ENCODE measurements around the gene DPP7.
"Not testable (repeated sequence)": the region's sequence is repeated elsewhere in the genome, so short reads cannot be mapped to it uniquely, and the experiment has no call there.

DPP7 gene

GRCh38 chr9:137136261-137136880 lies 21.8 kb upstream of the DPP7 start:
- intact Hi-C loops (cut with DNase I), result no loop called here
- DNase-seq, result no peak

GRCh38 chr9:137135154-137135553 lies 20.6 kb upstream of the DPP7 start:
- DNase-seq; intact Hi-C loops (cut with DNase I): not testable (repeated sequence)

- DNase-seq, result no peak
- intact Hi-C loops (cut with DNase I), result no loop called here
Observed at GRCh38 chr9:137134191-137134590, 19.7 kb upstream of the DPP7 start.

- no peak for DNase-seq
- intact Hi-C loops (cut with DNase I), result no loop called here
Observed at GRCh38 chr9:137130176-137130755, 15.7 kb upstream of the DPP7 start.

- peak; percentile 69 to 94 (median 88) for DNase-seq
- intact Hi-C loops (cut with DNase I), result loop anchor here (10.0 kb wide), 1 partner anchor 55 kb away; the partner anchor contains the start of genes ANAPC2 and SSNA1
Observed at GRCh38 chr9:137129456-137130175, 15.1 kb upstream of the DPP7 start.

GRCh38 chr9:137128862-137129455 lies 14.4 kb upstream of the DPP7 start:
- no peak for DNase-seq
- intact Hi-C loops (cut with DNase I), result loop anchor here (10.0 kb wide), 1 partner anchor 56 kb away; the partner anchor contains the start of genes ANAPC2 and SSNA1

GRCh38 chr9:137128158-137128861 lies 13.8 kb upstream of the DPP7 start:
- DNase-seq, result no peak
- intact Hi-C loops (cut with DNase I), result loop anchor here (10.0 kb wide), 1 partner anchor 56 kb away; the partner anchor contains the start of genes ANAPC2 and SSNA1

GRCh38 chr9:137127301-137128157 lies 13.0 kb upstream of the DPP7 start:
- intact Hi-C loops (cut with DNase I), result loop anchor here (10.0 kb wide), 1 partner anchor 57 kb away; the partner anchor contains the start of genes ANAPC2 and SSNA1
- DNase-seq, result no peak

- intact Hi-C loops (cut with DNase I), result loop anchor here (10.0 kb wide), 1 partner anchor 58 kb away; the partner anchor contains the start of genes ANAPC2 and SSNA1
- DNase-seq, result no peak
Observed at GRCh38 chr9:137126786-137127185, 12.3 kb upstream of the DPP7 start.

- DNase-seq, result not testable (repeated sequence)
- intact Hi-C loops (cut with DNase I), result loop anchor here (10.0 kb wide), 1 partner anchor 61 kb away; the partner anchor contains the start of genes ANAPC2 and SSNA1
Observed at GRCh38 chr9:137123952-137124462, 9.5 kb upstream of the DPP7 start.

GRCh38 chr9:137123468-137123837 lies 8.9 kb upstream of the DPP7 start:
- DNase-seq, result no peak
- intact Hi-C loops (cut with DNase I), result loop anchor here (10.0 kb wide), 1 partner anchor 61 kb away; the partner anchor contains the start of genes ANAPC2 and SSNA1

- DNase-seq, result not testable (repeated sequence)
- intact Hi-C loops (cut with DNase I), result loop anchor here (10.0 kb wide), 1 partner anchor 62 kb away; the partner anchor contains the start of genes ANAPC2 and SSNA1
Observed at GRCh38 chr9:137122796-137123467, 8.4 kb upstream of the DPP7 start.

GRCh38 chr9:137121927-137122795 lies 7.6 kb upstream of the DPP7 start:
- DNase-seq, result not testable (repeated sequence)
- intact Hi-C loops (cut with DNase I), result loop anchor here (10.0 kb wide), 1 partner anchor 63 kb away; the partner anchor contains the start of genes ANAPC2 and SSNA1

- intact Hi-C loops (cut with DNase I), result loop anchor here (5.0 kb wide), 1 partner anchor 109 kb away; the partner anchor contains the start of genes CYSRT1 and RNF224
- peak in 2 of 42 donors; percentile 25 to 34 for DNase-seq
Observed at GRCh38 chr9:137118092-137118603, 3.6 kb upstream of the DPP7 start.

- no peak for DNase-seq
- intact Hi-C loops (cut with DNase I), result loop anchor here (5.0 kb wide), 1 partner anchor 110 kb away; the partner anchor contains the start of genes CYSRT1 and RNF224
Observed at GRCh38 chr9:137117269-137117731, 2.8 kb upstream of the DPP7 start.

Data from head of caudate nucleus (tissue), 42 donors.